Measurements from ENCODE around the gene VOPP1.

VOPP1 gene

DNA sequence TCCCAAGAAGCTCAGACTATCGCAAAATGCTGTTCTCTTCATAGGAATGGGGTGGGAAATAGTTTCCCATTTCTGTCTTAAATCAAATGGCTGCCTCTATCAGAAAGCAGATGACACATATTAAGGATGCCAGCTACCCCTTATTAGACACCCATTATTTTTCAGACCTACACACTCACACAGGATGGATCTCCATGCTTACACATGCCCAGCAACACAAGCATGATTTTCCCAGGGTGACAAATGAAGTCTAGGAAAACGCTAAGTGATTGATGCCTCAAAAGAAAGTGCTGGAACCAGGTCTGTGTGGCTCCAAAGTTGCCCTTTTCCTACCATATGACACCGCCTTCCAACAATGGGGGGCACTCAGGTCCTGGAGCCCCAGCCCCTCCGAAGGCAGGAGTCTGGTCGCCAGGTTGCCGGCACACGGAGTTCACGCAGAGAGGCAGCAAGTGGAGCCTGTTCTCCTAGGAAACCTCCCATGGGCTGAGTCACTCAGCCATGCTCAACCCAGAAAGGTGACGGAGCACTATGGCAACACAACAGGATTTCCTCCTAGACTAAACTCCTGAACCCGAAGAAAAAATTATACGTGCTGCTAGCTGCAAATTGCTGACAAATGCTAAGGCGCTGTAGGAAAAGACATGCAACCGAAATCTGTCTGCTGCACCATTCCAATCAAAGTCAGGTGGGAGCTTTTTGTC, 19.8 kb downstream of the VOPP1 start:
- Histone ChIP-seq H3K79me2 (ENCODE audit: insufficient read depth, low read depth) (peaks cover 100% of the 10 kb centered on the region), H3K36me3 (ENCODE audit: insufficient read depth) (peaks cover 4% of the 10 kb centered on the region; the same call in 1 of the 2 replicates), H3K4me2 (no peak overlapping the region), H3K27me3 (ENCODE audit: insufficient read depth, low read depth) (no peaks in the 10 kb centered on the region), H3K4me1 (ENCODE audit: low read depth, poor library complexity, severe bottlenecking) (peaks cover 91% of the 10 kb centered on the region), H3K4me3 (IDR thresholded peaks at IDR 0.05; ENCODE audit: insufficient read depth, low read depth, low read length) (no peak overlapping the region), H2AFZ (ENCODE audit: low read depth) (no peak overlapping the region), H3K9ac (no peak overlapping the region), H3K27ac (no peak overlapping the region), H4K20me1 (ENCODE audit: insufficient read depth) (peaks cover 15% of the 10 kb centered on the region)
- TF ChIP-seq, protein P1, sequence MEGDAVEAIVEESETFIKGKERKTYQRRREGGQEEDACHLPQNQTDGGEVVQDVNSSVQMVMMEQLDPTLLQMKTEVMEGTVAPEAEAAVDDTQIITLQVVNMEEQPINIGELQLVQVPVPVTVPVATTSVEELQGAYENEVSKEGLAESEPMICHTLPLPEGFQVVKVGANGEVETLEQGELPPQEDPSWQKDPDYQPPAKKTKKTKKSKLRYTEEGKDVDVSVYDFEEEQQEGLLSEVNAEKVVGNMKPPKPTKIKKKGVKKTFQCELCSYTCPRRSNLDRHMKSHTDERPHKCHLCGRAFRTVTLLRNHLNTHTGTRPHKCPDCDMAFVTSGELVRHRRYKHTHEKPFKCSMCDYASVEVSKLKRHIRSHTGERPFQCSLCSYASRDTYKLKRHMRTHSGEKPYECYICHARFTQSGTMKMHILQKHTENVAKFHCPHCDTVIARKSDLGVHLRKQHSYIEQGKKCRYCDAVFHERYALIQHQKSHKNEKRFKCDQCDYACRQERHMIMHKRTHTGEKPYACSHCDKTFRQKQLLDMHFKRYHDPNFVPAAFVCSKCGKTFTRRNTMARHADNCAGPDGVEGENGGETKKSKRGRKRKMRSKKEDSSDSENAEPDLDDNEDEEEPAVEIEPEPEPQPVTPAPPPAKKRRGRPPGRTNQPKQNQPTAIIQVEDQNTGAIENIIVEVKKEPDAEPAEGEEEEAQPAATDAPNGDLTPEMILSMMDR (conservative IDR thresholded peaks at IDR 0.05; ENCODE audit: low read depth, low read length) = no peak

DNA sequence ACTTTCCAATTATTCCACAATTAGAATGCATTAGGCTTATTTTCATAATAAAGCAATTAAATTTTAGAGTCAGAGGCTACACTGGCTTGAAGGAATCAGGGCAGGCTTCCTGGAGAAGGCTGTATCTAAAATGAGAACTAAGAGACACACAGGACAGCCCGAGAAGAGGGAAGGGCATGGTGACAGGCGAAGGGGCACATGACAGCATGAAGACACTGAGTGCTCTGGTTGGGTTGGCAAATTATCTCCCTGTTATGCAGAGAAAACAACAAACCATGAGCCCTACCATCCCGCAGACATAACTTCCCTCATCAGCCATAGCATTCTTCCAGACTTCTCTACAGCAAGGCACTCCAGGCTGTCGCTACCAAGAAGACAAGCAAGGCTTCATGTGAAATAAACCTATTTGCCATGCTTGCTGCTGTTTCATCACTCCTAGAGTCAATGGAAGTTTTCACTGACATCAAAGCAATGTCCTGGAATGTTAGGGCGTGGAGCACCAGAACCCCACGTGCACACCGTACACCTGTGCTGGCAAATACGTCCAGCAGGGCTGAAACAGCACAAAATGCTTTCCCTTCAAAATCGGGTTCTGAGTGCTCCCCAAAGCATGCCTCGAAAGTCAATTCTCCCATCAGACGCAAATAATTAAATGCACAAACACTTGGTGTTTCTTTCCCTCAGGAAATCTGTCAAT, 21.3 kb downstream of the VOPP1 start:
- H2AFZ ChIP-seq (ENCODE audit: low read depth) = no peak overlapping the region

DNA sequence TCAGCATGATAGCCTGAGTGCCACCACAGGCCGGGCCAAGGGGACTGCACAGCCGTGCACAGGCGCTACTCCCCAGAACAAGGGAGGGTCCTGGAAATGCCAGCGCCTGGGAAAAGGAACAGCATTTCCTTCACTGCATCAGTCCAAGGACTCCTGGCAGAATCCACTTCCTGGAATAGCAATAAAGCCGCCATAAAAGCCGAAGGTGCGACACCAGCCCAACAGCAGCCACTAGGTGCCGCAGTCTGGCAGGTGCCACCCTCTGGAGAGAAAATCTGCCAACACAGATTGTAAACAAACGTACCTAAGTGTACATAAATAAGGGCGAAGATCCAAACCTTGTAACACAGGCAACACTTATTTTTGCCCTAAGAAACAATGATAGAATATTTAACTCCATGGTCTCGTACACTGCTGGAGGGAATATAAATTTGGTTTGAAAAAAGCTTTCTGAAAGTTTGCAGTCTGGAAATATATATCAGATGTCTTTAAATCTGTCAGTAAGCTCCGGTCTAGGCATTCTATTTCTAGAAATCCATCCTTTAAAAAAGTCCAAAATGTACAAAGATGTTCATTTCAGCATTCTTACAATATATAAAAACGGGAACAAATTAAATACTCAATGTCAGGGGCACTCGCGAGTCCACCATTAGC, 22.2 kb downstream of the VOPP1 start:
- Histone ChIP-seq H2AFZ (ENCODE audit: low read depth) (no peak overlapping the region), H3K79me2 (ENCODE audit: insufficient read depth, low read depth) (peaks cover 100% of the 10 kb centered on the region), H3K4me3 (IDR thresholded peaks at IDR 0.05; ENCODE audit: insufficient read depth, low read depth, low read length) (no peak overlapping the region), H3K4me2 (no peak overlapping the region; the same call in 1 of the 2 replicates), H3K27me3 (ENCODE audit: insufficient read depth, low read depth) (no peaks in the 10 kb centered on the region), H3K9ac (no peak overlapping the region), H3K36me3 (ENCODE audit: insufficient read depth) (peaks cover 4% of the 10 kb centered on the region; the same call in 1 of the 2 replicates), H4K20me1 (ENCODE audit: insufficient read depth) (peaks cover 15% of the 10 kb centered on the region), H3K27ac (no peak overlapping the region; the same call in 1 of the 2 replicates), H3K4me1 (ENCODE audit: low read depth, poor library complexity, severe bottlenecking) (peaks cover 91% of the 10 kb centered on the region)
- TF ChIP-seq, protein P1 (conservative IDR thresholded peaks at IDR 0.05; ENCODE audit: low read depth, low read length) = no peak

More for the DNA sequence above, 21.3 kb downstream of the VOPP1 start:
- no peak overlapping the region for H3K27ac ChIP-seq
- TF ChIP-seq, protein P1 (conservative IDR thresholded peaks at IDR 0.05; ENCODE audit: low read depth, low read length) = no peak
- H3K4me3 ChIP-seq (IDR thresholded peaks at IDR 0.05; ENCODE audit: insufficient read depth, low read depth, low read length) = no peak overlapping the region
- H3K4me2 ChIP-seq = no peak overlapping the region
- H3K27me3 ChIP-seq (ENCODE audit: insufficient read depth, low read depth) = no peaks in the 10 kb centered on the region
- H4K20me1 ChIP-seq (ENCODE audit: insufficient read depth) = peaks cover 15% of the 10 kb centered on the region
- H3K79me2 ChIP-seq (ENCODE audit: insufficient read depth, low read depth) = peaks cover 100% of the 10 kb centered on the region
- peaks cover 91% of the 10 kb centered on the region for H3K4me1 ChIP-seq (ENCODE audit: low read depth, poor library complexity, severe bottlenecking)
- no peak overlapping the region for H3K9ac ChIP-seq
- peaks cover 4% of the 10 kb centered on the region; the same call in 1 of the 2 replicates for H3K36me3 ChIP-seq (ENCODE audit: insufficient read depth)

DNA sequence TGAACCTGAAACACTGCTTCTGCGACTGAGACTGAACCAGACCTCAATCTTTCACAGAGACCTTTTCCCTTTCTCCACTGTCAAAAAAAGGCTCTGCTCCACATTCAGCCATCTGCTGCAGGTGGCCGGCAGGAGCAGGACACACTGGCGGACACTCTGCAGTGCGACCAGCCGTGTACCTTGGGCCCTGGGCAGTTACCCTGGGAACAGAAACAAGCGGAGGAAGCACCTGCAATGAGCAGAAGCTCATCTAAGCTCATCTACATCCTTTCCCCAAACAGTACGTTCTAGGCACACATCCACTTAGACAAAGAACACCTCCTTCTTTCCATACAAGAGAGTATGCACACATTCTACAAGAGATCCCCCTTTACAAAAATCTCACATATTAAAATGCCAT, 22.8 kb downstream of the VOPP1 start:
- Histone ChIP-seq H3K27ac (peak overlapping the region; percentile 4; the same call in 1 of the 2 replicates), H4K20me1 (ENCODE audit: insufficient read depth) (peaks cover 15% of the 10 kb centered on the region), H3K4me2 (no peak overlapping the region; the same call in 1 of the 2 replicates), H3K4me1 (ENCODE audit: low read depth, poor library complexity, severe bottlenecking) (peaks cover 91% of the 10 kb centered on the region), H3K79me2 (ENCODE audit: insufficient read depth, low read depth) (peaks cover 100% of the 10 kb centered on the region), H3K27me3 (ENCODE audit: insufficient read depth, low read depth) (no peaks in the 10 kb centered on the region), H2AFZ (ENCODE audit: low read depth) (no peak overlapping the region), H3K9ac (no peak overlapping the region), H3K36me3 (ENCODE audit: insufficient read depth) (peaks cover under 1% of the 10 kb centered on the region; the same call in 1 of the 2 replicates), H3K4me3 (IDR thresholded peaks at IDR 0.05; ENCODE audit: insufficient read depth, low read depth, low read length) (no peak overlapping the region)
- TF ChIP-seq, protein P1 (conservative IDR thresholded peaks at IDR 0.05; ENCODE audit: low read depth, low read length) = no peak
